GM21717 (cell line): ENCODE measurements around the gene KRTAP4-8.
"Not testable (repeated sequence)": the region's sequence is repeated elsewhere in the genome, so short reads cannot be mapped to it uniquely, and the experiment has no call there.

Experiments used
- ATAC-seq: cut with Tn5 transposase; IDR thresholded peaks from one replicate; pipeline ENCODE4 v1.9.1; 2021; ENCODE audit warnings: mild to moderate bottlenecking, moderate library complexity; ENCODE audit not compliant: unreplicated experiment

The KRTAP4-8 gene

DNA sequence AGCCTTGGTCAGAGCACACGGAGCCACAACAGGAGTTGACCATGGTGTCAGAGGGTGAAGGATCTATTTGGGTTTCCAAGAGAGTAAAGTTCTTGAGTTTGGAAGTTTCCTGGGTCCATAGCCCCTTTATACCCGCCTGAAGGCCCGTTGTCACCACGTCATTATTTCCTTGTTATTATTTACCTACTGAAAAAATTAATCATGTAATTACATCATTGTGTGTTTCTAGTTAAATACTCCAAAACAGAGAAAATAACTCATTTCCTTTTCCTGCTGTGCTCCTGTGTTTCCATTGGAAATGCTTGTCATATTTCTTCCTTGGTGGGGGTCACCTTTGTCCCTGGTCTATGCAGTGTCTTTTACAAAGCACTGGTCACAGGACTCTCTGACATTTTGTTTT, at the start of gene KRTAP4-8:
TSS of gene KRTAP4-8 (minus strand) at position 101 of the 400 bp plus-strand sequence. CDS start at position 43, 58 bp downstream.
- no peak for ATAC-seq

DNA sequence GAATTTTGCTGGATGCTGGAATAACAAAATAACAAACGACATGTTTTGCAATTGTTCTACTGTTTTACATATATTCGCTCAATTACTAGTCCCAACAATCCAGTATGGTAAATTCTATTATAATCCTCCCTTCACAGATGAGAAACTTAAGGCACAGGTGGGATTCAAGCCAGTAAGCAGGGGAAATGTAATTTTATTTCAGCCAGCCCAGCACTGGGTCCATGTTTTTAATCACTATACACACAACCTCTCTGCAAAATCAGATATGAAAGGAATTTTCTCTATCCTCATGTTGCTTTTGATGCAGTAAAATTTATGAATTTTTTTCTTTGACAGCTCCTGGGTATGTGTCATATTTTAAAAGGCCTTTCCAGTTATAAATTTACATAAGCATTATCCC, 47.3 kb upstream of the KRTAP4-8 start:
- no peak for ATAC-seq

DNA sequence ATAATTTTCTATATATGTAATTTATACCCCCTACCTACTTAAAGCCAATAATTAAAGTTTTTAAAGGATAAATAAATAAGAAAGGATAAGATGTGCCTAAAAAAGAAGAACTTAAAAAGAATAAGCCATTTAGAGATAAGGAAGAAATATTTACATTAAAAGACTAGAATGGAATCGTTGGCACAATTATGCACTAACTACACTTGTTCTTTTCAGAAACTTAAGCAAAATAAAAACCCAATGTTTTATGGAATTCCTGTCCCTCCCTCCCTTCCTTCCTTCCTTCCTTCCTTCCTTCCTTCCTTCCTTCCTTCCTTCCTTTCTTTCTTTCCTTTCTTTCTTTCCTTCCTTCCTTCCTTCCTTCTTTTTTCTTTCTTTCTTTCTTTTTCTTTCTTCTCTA, 46.9 kb upstream of the KRTAP4-8 start:
- no peak for ATAC-seq

- ATAC-seq = no peak
Measured at GRCh38 chr17:41141361-41141760, 43.4 kb upstream of the KRTAP4-8 start.

- ATAC-seq = no peak
Measured at GRCh38 chr17:41140360-41141131, 42.6 kb upstream of the KRTAP4-8 start, which contains the start of gene KRTAP4-6. KRTAP4-6 (minus strand) TSS chr17:41140544; CDS start chr17:41140487, 57 bp downstream.

- ATAC-seq = not testable (repeated sequence)
Measured at GRCh38 chr17:41139865-41140264, 41.9 kb upstream of the KRTAP4-8 start.

DNA sequence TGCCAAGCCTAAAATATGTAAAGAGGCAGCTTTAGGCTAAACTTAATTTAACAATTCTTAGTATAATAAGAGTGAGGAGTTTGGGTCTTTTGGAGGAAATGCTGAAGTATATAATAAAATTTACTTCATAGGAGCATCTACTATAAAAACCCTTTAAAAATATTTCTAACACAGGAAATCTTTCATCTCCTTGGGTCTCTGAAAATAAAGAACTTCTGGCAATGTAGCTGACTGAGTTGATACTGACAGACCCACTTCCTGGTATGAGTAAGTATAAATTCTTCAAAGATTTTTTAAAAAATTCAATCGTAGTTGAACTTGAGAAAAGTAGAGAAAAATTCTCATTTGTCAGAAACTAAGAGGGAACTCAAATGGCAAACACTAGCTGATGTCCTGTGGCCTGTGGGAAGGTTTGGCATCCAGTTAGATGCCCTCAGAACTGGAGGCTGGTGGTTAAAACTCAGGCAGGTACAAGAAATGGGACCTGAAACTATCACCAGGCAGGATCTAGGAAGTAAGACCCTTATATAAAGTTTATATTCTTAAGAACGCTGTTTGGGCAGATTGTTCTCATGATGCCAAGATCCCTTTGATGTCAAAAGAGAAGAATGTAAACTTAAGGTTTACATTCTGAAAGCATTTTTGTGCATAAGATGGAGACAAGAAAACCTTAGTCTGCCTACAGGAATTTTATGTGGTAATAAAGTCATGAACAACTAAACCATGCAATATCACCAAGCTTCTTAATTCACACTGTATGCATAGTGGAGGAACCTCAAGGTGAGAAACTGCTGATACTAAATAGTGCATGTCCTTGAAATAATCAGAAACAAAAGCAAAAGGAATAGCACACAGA, 36.2 kb upstream of the KRTAP4-8 start:
- no peak for ATAC-seq

GRCh38 chr17:41131979-41132378, 34.0 kb upstream of the KRTAP4-8 start:
- ATAC-seq = no peak

DNA sequence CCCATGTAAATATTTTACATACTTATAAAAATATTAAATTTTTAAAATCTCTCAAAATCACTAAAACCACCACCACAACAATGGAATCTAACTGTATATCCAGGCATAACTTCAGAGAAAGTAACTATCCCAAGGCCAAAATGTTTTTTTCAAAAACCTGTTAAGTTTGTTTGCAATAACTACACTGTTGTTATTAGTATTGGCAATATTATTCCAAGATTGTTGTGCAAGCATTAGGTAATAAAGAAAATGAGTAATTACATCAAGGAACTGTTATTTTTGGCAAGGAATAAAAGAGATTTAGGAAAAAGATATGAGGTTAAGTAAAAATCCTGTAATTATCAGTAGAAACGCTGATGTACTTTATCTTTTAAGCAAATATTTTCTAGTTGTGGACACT, 29.4 kb upstream of the KRTAP4-8 start:
- no peak for ATAC-seq

GRCh38 chr17:41126412-41126811, 28.5 kb upstream of the KRTAP4-8 start:
- ATAC-seq = no peak

- ATAC-seq = no peak
Measured at GRCh38 chr17:41125064-41125463, 27.1 kb upstream of the KRTAP4-8 start.

DNA sequence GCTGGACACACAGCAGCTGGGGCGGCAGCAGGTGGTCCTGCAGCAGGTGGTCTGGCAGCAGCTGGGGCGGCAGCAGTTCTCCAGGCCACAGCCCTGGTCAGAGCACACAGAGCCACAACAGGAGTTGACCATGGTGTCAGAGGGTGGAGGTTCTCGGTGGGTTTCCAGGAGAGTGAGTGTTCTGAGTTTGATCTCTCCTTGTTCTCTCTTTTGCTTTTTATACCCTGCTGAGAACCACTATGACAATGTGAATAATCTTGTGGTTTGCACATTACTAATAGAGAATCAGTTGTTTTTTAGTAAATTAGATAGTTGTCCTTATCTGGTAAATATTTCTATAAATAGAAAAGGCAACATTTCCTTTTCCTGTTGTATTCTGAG, 26.0 kb upstream of the KRTAP4-8 start, which contains the start of gene KRTAP4-12:
TSS of gene KRTAP4-12 (minus strand) at position 192 of the 381 bp plus-strand sequence. CDS start at position 132, 60 bp downstream.
- not testable (repeated sequence) for ATAC-seq

DNA sequence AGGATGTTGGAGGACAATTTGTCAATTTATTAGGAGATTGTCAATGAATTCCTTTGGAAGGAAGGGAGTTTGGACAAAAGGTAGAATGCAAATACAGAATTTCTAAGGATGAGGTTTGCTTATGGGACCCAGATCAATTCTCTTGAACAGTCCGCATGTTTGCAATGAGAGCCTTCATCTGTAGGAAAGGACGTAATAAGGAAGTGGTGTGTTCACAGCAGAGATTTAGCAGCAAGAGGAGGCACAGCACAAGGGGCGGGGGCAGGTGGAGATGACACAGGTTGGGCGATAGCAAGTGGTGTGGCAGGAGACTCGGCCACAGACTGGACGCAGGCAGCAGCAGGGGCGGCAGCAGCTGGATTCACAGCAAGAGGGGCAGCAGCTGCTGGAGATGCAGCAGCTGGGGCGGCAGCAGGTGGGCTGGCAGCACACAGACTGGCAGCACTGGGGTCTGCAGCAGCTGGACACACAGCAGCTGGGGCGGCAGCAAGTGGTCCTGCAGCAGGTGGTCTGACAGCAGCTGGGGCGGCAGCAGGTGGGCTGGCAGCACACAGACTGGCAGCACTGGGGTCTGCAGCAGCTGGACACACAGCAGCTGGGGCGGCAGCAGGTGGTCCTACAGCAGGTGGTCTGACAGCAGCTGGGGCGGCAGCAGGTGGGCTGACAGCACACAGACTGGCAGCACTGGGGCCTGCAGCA, 25.5 kb upstream of the KRTAP4-8 start:
- ATAC-seq = not testable (repeated sequence)

GRCh38 chr17:41121742-41122141, 23.8 kb upstream of the KRTAP4-8 start:
- ATAC-seq = no peak

DNA sequence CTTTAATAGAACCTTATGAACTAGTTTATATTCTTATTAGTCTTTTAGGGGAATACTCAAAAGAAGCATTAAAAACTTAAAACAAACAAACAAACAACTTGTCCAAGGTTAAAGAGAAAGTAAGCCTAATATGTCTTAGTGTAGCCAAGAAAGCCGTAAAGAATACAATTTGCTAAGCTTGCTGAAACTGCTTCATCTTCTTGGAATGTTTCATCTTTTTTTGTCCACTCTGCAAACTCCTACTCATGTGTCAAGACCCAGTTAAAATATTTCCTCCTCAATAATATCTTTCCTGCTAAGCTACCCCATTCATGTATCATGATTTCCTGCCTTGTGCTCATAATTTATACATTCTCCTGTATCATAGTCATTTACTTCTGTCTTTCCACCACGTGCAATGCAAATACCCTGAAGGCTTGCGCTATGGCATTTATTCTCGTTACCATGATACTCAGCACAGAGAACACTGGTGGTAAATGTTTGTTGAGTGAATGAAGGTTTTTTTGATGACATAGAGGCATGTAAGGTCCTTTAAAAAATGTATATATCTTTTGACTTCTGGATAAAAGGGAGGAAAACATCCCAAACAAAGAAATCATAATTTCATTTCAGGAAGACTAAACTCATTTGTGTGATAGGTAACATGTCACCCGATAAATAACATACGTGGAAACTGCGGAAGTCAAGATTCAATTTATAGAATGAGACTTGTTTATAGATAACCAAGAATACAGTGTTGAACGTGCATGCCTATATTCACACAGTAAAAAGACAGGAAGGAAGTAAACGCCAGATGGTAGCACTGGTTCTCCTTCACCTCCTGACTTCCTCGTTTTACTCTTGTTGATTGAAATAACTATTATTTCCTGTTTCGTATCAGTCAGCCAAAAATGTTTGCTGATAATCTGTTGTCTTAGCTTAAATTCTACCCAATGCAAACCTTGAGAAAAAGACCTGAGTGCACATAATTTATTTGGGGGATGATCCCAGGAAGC, 22.1 kb upstream of the KRTAP4-8 start:
- ATAC-seq = not testable (repeated sequence)

- no peak for ATAC-seq
Measured at GRCh38 chr17:41118721-41119120, 20.8 kb upstream of the KRTAP4-8 start.

GRCh38 chr17:41117846-41118386, 20.0 kb upstream of the KRTAP4-8 start, which contains the start of gene KRTAP4-11:
KRTAP4-11 (minus strand) TSS chr17:41118373; CDS start chr17:41118315, 58 bp downstream.
- ATAC-seq = not testable (repeated sequence)

DNA sequence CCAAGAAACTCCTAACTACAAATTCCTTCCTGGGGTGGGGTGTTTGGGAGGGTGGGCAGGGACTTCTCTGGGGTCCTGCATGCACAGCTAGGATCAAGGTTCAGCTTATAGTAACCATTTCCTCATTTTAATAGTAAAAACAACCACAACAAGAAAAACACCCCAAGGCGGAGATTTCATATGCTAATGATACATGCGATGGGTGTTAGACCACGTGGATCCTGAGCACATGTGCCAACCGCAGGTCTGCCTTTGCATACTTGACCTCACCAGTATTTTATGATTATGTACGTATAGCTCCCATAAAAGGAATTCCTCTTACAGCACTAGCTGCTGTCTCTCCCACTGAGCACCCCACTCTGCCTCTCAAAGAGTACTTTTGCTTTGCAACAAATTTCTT, 18.4 kb upstream of the KRTAP4-8 start:
- ATAC-seq = no peak

GRCh38 chr17:41111151-41111885, 13.4 kb upstream of the KRTAP4-8 start:
- no peak for ATAC-seq
